Smooth muscle cell of the pulmonary artery (primary cell): ENCODE data around the gene THY1. TPM values are rescaled to one million over a fixed set of nuclear protein-coding genes. Genes with fewer than 3 reads are reported as not detected.

ENCODE experiments used
- total RNA-seq: library from RNA; depleted of rRNA; stranded (reverse); fragments of >200 nt; gene quantifications from 2 replicates; pipeline ENCODE4 v1.2.3, GENCODE V29; 2014

Gene THY1
- 89.7 and 92.0 TPM in 2 replicates for total RNA-seq

GRCh38 chr11:119422809-119423508 is at the start of gene THY1:
Gene THY1 (minus strand): TSS chr11:119423172. CDS start chr11:119420905, 2,267 bp downstream.

GRCh38 chr11:119381181-119381988 is 41.6 kb downstream of the THY1 start, which contains the start of gene USP2:
Gene USP2 (minus strand): TSS chr11:119381690. CDS start chr11:119373480, 8,210 bp downstream.

Other genes with a start within 250 kb of the THY1 start
- not detected in 2 replicates for gene NHERF4, start 237.7 kb downstream of the THY1 start, total RNA-seq
- 11.9 and 16.2 TPM in 2 replicates for gene CBL, start 216.8 kb downstream of the THY1 start, total RNA-seq
- gene MCAM, start 106.0 kb downstream of the THY1 start, total RNA-seq, result 46.1 and 72.5 TPM in 2 replicates
- gene RNF26, start 88.6 kb downstream of the THY1 start, total RNA-seq, result 15.2 and 15.6 TPM in 2 replicates
- 15.8 and 24.9 TPM in 2 replicates for gene C1QTNF5, start 82.3 kb downstream of the THY1 start, total RNA-seq
- gene MFRP, start 76.5 kb downstream of the THY1 start, total RNA-seq, result not detected in 2 replicates
- 0.33 TPM in 2 replicates for gene USP2, start 41.5 kb downstream of the THY1 start, total RNA-seq